ENCODE measurements around the gene TNFRSF4.

Gene TNFRSF4

DNA sequence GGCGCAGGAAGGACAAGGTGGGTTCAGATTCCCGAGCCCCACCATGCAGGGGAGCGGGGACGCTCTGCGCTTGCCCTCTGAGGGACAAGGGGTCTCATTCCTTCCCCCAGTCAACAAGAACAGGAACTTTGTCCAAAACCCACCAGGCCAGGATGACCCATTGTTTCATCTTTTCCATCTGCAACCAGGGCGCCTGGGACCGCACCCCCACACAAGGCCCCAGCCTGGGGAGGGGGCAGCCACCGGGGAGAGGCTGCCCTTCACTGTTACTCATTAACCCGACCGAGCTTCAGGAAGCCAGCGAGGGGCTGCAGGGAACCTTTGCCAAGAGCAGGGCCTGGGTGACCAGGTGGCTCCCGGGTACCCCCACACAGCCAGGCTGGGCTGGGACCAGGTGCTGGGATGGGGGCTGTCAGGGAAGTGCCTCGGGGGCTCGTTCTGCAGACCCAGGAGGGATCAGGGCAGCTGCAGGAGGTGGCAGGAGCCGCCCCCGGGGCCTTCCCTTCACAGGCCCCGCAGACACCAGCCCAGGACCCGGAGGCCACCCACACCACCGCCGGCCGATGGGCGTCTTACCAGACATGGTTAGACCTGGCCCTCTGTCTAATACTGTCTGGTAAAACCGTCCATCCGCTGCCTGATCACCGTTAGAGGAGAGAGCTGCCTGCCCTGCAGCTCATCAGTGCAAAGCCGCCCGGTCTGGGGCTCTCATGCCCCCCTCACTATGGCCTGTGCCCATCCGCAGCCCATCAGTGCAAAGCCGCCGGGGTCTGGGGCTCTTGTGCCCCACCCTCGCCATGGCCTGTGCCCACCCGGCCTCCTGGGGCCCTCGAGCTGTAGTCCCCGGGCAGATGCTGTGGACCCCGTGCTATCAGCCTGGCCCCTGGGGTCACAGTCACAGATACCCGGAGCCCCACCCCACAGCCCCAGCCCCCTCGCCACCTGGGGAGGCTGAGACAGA is 45.2 kb downstream of the TNFRSF4 start:
- TF ChIP-seq, protein P1, sequence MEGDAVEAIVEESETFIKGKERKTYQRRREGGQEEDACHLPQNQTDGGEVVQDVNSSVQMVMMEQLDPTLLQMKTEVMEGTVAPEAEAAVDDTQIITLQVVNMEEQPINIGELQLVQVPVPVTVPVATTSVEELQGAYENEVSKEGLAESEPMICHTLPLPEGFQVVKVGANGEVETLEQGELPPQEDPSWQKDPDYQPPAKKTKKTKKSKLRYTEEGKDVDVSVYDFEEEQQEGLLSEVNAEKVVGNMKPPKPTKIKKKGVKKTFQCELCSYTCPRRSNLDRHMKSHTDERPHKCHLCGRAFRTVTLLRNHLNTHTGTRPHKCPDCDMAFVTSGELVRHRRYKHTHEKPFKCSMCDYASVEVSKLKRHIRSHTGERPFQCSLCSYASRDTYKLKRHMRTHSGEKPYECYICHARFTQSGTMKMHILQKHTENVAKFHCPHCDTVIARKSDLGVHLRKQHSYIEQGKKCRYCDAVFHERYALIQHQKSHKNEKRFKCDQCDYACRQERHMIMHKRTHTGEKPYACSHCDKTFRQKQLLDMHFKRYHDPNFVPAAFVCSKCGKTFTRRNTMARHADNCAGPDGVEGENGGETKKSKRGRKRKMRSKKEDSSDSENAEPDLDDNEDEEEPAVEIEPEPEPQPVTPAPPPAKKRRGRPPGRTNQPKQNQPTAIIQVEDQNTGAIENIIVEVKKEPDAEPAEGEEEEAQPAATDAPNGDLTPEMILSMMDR (IDR thresholded peaks at IDR 0.05), result no peak

DNA sequence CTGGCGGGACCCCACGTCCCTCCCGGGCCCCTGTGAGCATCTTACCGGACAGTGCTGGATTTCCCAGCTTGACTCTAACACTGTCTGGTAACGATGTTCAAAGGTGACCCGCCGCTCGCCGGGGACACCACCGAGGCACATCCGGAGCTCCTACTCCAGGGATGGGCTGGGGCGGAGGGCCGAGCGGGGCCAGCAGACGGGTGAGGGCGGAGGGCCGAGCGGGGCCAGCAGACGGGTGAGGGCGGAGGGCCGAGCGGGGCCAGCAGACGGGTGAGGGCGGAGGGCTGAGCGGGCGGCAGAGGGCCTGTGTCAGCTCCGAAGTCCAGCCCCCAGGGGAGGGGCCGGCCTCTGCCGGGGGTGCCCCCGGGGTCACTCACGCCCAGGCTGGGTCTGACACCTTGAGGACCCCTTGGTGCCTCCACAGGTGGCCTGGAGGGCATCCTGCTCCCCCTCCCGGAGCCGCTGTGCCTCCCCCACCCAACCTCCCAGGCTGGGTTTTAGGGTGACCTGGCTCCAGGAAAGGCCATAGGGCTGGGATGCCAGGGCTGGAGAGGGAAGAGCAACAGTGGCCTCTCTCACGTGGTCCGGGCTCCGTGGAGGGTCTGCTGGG is 46.0 kb downstream of the TNFRSF4 start:
- TF ChIP-seq, protein P1 (IDR thresholded peaks at IDR 0.05), result no peak

DNA sequence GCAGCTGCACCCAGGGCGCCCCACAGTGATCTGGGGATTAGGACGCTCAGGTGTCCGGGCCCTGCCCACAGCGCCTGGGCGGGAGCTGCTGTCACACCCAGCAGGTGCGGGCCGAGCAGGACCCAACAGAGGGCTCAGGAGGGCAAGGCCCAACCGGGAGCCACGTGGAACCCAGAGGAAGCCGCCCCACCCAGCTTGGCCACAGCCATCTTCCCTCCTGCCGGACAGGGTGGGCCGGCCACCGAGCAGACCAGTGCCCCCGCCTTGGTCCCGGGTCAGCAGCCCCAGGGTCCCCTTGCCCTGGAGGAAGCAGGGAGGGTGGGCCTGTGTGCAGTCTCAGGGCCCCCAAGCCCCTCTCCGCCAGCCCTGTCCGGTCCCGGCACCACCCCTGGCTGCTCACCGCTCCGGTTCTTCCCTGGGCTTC is 46.5 kb downstream of the TNFRSF4 start:
- TF ChIP-seq, protein P1 (IDR thresholded peaks at IDR 0.05), result no peak

DNA sequence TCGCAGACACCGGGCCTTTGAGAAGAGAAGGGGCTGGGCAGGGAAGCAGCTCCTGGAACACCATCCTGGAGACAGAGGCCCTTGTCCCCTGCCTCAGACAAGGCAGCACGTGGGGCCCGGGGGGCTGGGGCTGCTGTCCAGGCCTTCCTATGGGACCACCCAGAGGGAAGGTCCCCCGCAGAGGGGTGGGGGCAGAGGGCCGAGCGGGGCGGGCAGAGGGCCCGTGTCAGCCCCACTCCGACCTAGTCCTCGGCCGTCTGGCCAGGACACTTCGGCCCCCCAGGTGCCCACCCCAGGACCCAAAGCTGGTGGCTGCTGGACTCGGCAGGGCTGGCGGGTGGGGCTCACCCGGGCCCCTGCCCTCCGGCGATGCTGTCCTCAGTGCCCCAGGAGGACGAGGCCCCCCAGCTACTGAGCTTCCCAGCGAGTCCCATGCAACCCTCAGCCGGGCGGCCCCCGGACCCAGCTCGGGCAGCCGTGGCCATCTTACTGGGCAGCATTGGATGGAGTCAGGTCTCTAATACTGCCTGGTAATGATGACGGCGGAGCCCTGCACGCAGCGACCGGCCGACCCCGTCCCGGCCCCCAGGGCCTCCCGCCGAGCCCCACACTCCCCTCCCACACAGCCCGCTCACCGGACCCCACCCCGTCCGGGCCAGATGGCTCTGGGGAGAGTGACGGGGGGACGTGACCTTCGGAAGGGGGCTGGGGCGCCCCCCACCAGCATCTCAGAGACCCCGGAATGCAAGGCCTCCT is 47.1 kb downstream of the TNFRSF4 start:
- TF ChIP-seq, protein P1 (IDR thresholded peaks at IDR 0.05), result no peak

DNA sequence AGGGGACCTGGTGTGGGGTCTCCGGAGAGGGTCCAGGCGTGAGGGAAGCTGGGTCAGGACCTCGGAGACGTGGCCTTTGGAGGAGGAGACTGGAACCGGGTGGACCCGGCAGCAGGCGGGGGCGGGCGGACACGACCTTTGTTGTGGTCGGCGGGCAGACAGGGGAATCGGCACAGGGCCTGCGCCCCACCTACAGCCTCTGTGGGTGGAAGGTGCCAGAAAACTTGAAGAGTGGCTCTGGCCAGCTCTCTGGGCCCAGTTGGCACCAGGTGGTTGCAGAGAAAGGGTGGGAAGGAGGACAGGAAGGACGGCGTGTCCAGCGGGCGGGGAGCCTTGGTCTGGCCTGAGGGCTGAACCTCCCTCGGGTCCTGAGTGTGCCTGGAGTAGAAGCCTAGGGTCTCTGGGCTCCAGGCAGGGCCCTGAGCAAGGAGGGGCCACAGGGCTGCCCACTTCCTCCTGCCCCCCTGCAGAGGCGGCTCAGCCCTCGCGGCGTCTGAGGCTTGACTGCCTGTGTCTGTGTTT is 48.0 kb downstream of the TNFRSF4 start:
- TF ChIP-seq, protein P1 (IDR thresholded peaks at IDR 0.05), result no peak

DNA sequence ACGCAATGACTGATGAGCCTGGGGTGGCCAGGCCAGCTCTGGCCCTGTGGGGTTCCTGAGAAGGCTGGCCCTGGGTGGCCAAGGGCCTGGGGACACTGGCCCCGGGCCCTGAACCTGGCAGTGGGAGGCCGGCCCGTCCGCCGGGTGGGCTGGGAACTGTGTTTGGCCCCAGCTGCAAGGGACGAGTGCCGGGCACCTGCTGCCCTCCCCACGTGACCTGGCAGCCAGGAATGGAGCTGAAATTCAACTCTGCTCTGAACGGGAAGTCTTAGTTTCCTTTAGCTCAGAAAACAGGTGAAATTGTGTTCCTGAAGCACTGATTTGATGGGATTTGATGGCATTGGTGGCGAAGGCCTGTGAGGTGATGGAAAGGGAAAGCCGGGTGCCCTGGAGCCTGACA is 48.5 kb downstream of the TNFRSF4 start:
- TF ChIP-seq, protein P1 (IDR thresholded peaks at IDR 0.05), result no peak

Measured in LNCAP (cell line).